Stimulated activated CD4-positive, alpha-beta T cell treated with anti-CD3 and anti-CD28 coated beads, Interleukin-4, amount 100 ng/mL, for 48 hours (primary cell): ENCODE data around the gene PEX14.
"Not testable (repeated sequence)": the region's sequence is repeated elsewhere in the genome, so short reads cannot be mapped to it uniquely, and the experiment has no call there.

ENCODE experiments used
- DNase-seq, 2 donors: peaks; one replicate each; pipeline ENCODE4 v3.0.0-alpha.2; 2020; ENCODE audit warnings: low read depth in 2 of 2

Gene PEX14

GRCh38 chr1:10494754-10495474 lies 20.2 kb downstream of the PEX14 start:
- peak; percentile 66 to 85 for DNase-seq

GRCh38 chr1:10495475-10495817 lies 20.7 kb downstream of the PEX14 start:
- no peak for DNase-seq

GRCh38 chr1:10495952-10496351 lies 21.2 kb downstream of the PEX14 start:
- DNase-seq = no peak

- DNase-seq = no peak
These were observed 22.4 kb downstream of the PEX14 start for GRCh38 chr1:10497109-10497508.

GRCh38 chr1:10498231-10498630 lies 23.5 kb downstream of the PEX14 start:
- no peak for DNase-seq

GRCh38 chr1:10502206-10502605 lies 27.5 kb downstream of the PEX14 start:
- DNase-seq = no peak

GRCh38 chr1:10504249-10504648 lies 29.5 kb downstream of the PEX14 start:
- DNase-seq = no peak

GRCh38 chr1:10506046-10506676 lies 31.4 kb downstream of the PEX14 start:
- not testable (repeated sequence) for DNase-seq

- no peak for DNase-seq
These were observed 31.9 kb downstream of the PEX14 start for GRCh38 chr1:10506677-10507047.

GRCh38 chr1:10507111-10507879 lies 32.5 kb downstream of the PEX14 start:
- DNase-seq = peak; percentile 22 to 38

GRCh38 chr1:10508511-10508951 lies 33.8 kb downstream of the PEX14 start:
- no peak for DNase-seq

- no peak for DNase-seq
These were observed 35.2 kb downstream of the PEX14 start for GRCh38 chr1:10509809-10510509.

- peak; percentile 51 to 73 for DNase-seq
These were observed 36.1 kb downstream of the PEX14 start for GRCh38 chr1:10510520-10511493.

GRCh38 chr1:10511494-10511885 lies 36.7 kb downstream of the PEX14 start:
- no peak for DNase-seq

- no peak for DNase-seq
These were observed 38.4 kb downstream of the PEX14 start for GRCh38 chr1:10513199-10513598.

- DNase-seq = no peak
These were observed 39.9 kb downstream of the PEX14 start for GRCh38 chr1:10514490-10515235.

GRCh38 chr1:10515301-10515975 lies 40.7 kb downstream of the PEX14 start:
- DNase-seq = no peak

GRCh38 chr1:10515976-10516750 lies 41.4 kb downstream of the PEX14 start:
- DNase-seq = no peak
